ENCODE data around the gene KIF6. TPM values are rescaled to one million over a fixed set of nuclear protein-coding genes. Genes with fewer than 3 reads are reported as not detected.

The KIF6 gene
- total RNA-seq, 4 donors from 2014 or later: not detected

DNA sequence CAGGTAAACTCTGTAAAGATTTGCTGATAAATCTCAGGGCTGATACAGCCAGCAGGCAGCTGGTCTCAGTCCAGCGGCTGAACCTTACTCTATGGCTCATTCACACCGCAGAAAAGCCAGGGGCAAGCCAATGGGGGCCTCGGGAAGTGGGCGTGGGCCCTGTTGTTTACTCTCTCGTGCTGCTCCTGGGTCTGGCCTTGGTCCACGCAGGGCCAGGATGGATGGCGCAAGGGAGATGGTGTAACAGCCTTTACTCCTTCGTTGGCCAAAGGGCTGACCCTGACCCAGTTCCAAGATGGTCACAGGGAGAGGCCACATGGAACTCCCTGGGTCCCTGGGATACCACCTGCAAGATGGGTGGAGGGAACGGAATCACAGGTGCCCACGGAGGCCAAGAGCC lies 427.1 kb downstream of the KIF6 start:
- TF ChIP-seq POLR2A (IDR thresholded peaks at IDR 0.05): no peak
- TF ChIP-seq, protein P1, sequence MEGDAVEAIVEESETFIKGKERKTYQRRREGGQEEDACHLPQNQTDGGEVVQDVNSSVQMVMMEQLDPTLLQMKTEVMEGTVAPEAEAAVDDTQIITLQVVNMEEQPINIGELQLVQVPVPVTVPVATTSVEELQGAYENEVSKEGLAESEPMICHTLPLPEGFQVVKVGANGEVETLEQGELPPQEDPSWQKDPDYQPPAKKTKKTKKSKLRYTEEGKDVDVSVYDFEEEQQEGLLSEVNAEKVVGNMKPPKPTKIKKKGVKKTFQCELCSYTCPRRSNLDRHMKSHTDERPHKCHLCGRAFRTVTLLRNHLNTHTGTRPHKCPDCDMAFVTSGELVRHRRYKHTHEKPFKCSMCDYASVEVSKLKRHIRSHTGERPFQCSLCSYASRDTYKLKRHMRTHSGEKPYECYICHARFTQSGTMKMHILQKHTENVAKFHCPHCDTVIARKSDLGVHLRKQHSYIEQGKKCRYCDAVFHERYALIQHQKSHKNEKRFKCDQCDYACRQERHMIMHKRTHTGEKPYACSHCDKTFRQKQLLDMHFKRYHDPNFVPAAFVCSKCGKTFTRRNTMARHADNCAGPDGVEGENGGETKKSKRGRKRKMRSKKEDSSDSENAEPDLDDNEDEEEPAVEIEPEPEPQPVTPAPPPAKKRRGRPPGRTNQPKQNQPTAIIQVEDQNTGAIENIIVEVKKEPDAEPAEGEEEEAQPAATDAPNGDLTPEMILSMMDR (IDR thresholded peaks at IDR 0.05 in 4 of 5, conservative IDR thresholded peaks at IDR 0.05 in 1 of 5): no peak
- H3K27ac ChIP-seq: no peak overlapping the region
- no peak for ATAC-seq
- DNase-seq: peak in 1 of 2 donors; percentile 22
- no peaks in the 10 kb centered on the region for H3K9me3 ChIP-seq
- peaks cover 0 to 4% of the 10 kb centered on the region in 2 donors for H3K4me1 ChIP-seq
- H3K4me3 ChIP-seq: no peak overlapping the region
- H3K27me3 ChIP-seq: peaks cover 0 to 7% (median 0%) of the 10 kb centered on the region in 3 donors
- in situ Hi-C loops (cut with MboI; ENCODE audit: low sequenced_read_pairs in 4 of 4) (no loop called here), intact Hi-C loops (cut with DNase I; ENCODE audit: low total_unique reads) (no loop called here)
- no peaks in the 10 kb centered on the region for H3K36me3 ChIP-seq

DNA sequence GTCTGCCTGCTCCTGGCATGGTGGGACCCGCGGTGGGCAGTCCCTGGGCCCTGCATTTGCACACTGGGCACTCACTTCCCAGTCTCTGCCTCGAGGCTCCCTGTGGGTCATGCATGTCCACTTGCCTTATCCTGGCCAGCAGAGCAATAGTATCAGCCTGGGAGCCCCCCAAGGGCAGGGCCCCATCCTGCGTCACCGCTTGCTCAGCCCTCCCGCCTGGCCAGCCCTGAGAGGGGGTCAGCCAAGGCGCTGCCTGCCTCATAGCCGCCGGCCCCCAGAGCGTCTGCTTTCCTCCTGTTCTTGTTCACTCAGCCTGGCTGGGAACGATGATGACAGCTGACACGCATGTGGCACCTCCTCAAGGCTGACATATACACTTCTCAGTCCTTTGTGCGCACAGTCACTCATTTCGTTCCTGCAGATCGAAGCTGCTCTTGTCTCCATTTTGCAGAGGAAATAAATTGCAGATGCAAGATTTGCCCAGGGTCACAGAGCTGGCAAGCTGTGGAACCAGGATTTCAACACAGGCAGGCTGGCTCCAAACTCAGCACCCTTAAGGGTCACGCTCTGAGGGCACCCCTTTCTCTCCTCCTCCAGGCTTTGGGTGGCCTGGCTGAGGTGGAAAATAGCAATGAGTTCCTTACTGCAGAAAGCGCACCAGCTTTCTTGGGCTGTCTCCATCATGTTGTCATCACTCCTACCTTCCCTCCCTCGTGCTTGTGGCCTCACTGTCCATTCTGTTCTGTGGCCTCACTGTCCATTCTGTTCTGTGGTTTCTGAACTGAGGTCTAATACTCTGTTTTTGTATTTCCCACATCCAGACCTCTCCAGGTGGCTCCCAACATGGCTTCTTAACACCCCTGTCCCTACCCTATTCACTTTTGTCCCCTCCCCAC lies 428.2 kb downstream of the KIF6 start:
- ATAC-seq: peak; percentile 41 to 55
- in situ Hi-C loops (cut with MboI; ENCODE audit: low sequenced_read_pairs in 4 of 4): no loop called here
- H3K36me3 ChIP-seq: no peaks in the 10 kb centered on the region
- H3K4me1 ChIP-seq: peaks cover 0 to 4% of the 10 kb centered on the region in 2 donors
- H3K4me3 ChIP-seq: no peak overlapping the region
- H3K27ac ChIP-seq: no peak overlapping the region
- DNase-seq: peak; percentile 8 to 53
- no peaks in the 10 kb centered on the region for H3K9me3 ChIP-seq
- TF ChIP-seq, protein P1 (IDR thresholded peaks at IDR 0.05 in 4 of 5, conservative IDR thresholded peaks at IDR 0.05 in 1 of 5): no peak
- no peak for TF ChIP-seq POLR2A (IDR thresholded peaks at IDR 0.05)
- peaks cover 0 to 7% (median 0%) of the 10 kb centered on the region in 3 donors for H3K27me3 ChIP-seq
- intact Hi-C loops (cut with DNase I; ENCODE audit: low total_unique reads): no loop called here

DNA sequence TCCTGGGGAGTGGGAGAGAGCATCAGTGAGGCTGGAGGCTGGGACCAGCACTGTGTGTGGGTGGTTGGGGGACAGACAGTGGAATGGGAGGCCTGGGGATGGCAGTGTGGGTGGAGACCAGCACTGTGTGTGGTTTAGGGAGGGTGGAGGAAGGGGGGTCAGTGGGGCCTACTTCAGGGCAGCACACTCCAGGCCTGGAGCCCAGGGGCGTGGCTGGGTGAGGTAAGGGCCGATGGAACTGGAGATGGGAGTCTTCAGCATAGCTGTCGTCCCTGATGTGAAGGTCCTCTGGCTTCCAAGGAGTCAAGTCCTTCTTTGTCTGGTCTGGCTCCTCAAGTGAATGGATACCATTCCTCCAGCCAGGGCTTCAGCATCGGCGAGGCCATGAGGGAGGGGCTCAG lies 429.6 kb downstream of the KIF6 start:
- no peak overlapping the region for H3K4me3 ChIP-seq
- peaks cover 0 to 4% (median 0%) of the 10 kb centered on the region in 3 donors for H3K27me3 ChIP-seq
- TF ChIP-seq, protein P1 (IDR thresholded peaks at IDR 0.05 in 4 of 5, conservative IDR thresholded peaks at IDR 0.05 in 1 of 5): no peak
- no peak for TF ChIP-seq POLR2A (IDR thresholded peaks at IDR 0.05)
- H3K36me3 ChIP-seq: no peaks in the 10 kb centered on the region
- H3K27ac ChIP-seq: no peak overlapping the region
- ATAC-seq (peak in 1 of 2 donors; percentile 19), DNase-seq (peak in 1 of 2 donors; percentile 28)
- H3K9me3 ChIP-seq: no peaks in the 10 kb centered on the region
- intact Hi-C loops (cut with DNase I; ENCODE audit: low total_unique reads) (no loop called here), in situ Hi-C loops (cut with MboI; ENCODE audit: low sequenced_read_pairs in 4 of 4) (no loop called here)
- H3K4me1 ChIP-seq: peaks cover 0 to 4% of the 10 kb centered on the region in 2 donors

DNA sequence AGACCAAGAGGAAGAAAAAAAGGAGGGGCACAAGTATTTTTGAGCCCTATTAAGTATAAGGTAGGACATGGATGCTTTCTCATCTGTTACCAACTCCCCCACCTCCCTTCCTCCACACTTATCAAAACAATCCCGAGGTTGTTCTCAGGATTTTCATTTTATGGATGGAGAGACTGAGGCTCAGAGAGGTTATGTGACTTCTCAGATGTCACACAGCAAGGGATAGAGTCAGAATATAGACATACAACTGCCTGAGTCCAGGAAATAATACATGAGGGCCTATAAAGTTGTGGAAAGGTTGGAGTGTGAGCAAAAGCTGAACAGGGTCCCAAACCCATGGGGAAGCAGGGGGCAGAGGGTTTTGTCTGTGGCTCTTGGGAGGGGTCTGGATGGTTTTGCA lies 430.3 kb downstream of the KIF6 start:
- H3K27ac ChIP-seq: no peak overlapping the region
- no peaks in the 10 kb centered on the region for H3K36me3 ChIP-seq
- peaks cover 0 to 4% of the 10 kb centered on the region in 2 donors for H3K4me1 ChIP-seq
- TF ChIP-seq, protein P1 (IDR thresholded peaks at IDR 0.05 in 4 of 5, conservative IDR thresholded peaks at IDR 0.05 in 1 of 5): no peak
- no peak for TF ChIP-seq POLR2A (IDR thresholded peaks at IDR 0.05)
- no peak for DNase-seq
- intact Hi-C loops (cut with DNase I; ENCODE audit: low total_unique reads): no loop called here
- peaks cover 0 to 4% (median 0%) of the 10 kb centered on the region in 3 donors for H3K27me3 ChIP-seq
- in situ Hi-C loops (cut with MboI; ENCODE audit: low sequenced_read_pairs in 4 of 4): no loop called here
- H3K9me3 ChIP-seq: no peaks in the 10 kb centered on the region
- no peak for ATAC-seq
- no peak overlapping the region for H3K4me3 ChIP-seq

Data from gastrocnemius medialis (tissue), 4 donors.